Activated CD8-positive, alpha-beta T cell treated with anti-CD3 and anti-CD28 coated beads, Interleukin-2, amount 10 ng/mL, durations not matched to agents 7 days and 5 days (primary cell): ENCODE data around the gene MCMBP. TPM values are rescaled to one million over a fixed set of nuclear protein-coding genes. Genes with fewer than 3 reads are reported as not detected.
"Not testable (repeated sequence)": the region's sequence is repeated elsewhere in the genome, so short reads cannot be mapped to it uniquely, and the experiment has no call there.

Experiments
- ATAC-seq: fragments of 150-1000 bp; cut with Tn5 transposase; one replicate; pipeline ENCODE4 v1.10.0; 2021; ENCODE audit warnings: moderate library complexity
- CTCF ChIA-PET: fragments of 350-600 bp; sonication (Branson Sonifier 250); formaldehyde crosslinking; loops from one replicate; lab custom pipeline; 2021; ENCODE audit warnings: antibody characterized with exemption; lab: Charles Lee
- POLR2A ChIA-PET: fragments of 350-600 bp; sonication (Branson Sonifier 250); formaldehyde crosslinking; loops from one replicate; lab custom pipeline; 2021; ENCODE audit warnings: antibody characterized with exemption; lab: Charles Lee
- DNase-seq: peaks from one replicate; pipeline ENCODE4 v3.0.0-alpha.2; 2020
- H3K27ac Mint-ChIP-seq: one replicate; pipeline ENCODE4 v1.8.0; 2021; ENCODE audit warnings: mild to moderate bottlenecking, mixed read lengths
- H3K27me3 Mint-ChIP-seq: one replicate; pipeline ENCODE4 v1.8.0; 2021; ENCODE audit warnings: low read depth, mixed read lengths
- H3K36me3 Mint-ChIP-seq: one replicate; pipeline ENCODE4 v1.8.0; 2021; ENCODE audit warnings: low read depth, mixed read lengths
- H3K4me1 Mint-ChIP-seq: one replicate; pipeline ENCODE4 v1.8.0; 2021; ENCODE audit warnings: low read depth, mixed read lengths
- H3K4me3 Mint-ChIP-seq: one replicate; pipeline ENCODE4 v1.8.0; 2021; ENCODE audit warnings: mild to moderate bottlenecking, mixed read lengths
- H3K9me3 Mint-ChIP-seq: one replicate; pipeline ENCODE4 v1.8.0; 2022; ENCODE audit warnings: mixed read lengths; ENCODE audit not compliant: insufficient read depth
- total RNA-seq, 2 experiments: library from RNA; stranded (reverse); gene quantifications; one replicate each; pipeline ENCODE4 v1.2.3, GENCODE V29; 2021

The MCMBP gene
- total RNA-seq, 2 experiments from 2014 or later = 95.2 to 95.9 TPM

DNA sequence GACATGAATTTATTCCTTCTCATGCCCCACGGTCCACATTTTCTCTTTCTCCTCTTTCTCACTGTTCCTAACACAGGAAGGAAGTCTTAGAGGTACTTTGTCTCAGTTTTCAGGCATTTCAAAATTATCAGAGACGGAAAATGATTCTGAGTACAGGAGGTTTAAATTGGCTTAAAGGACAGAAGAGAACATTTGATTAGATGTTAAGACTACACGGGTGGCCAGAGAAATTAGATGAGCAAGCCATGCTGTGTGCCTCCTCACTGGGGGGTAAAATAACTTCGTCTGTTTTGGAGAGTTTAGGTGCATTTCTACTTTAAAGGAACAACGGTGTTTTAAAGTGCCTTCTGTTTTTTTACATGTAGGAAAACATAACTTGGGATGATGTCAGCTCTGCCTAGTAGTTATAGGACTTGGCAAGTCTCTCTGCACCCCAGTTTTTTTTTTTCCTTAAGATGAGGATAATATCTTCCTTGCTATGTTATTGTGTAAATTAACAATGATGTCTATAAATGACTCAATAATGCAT is 66.9 kb downstream of the MCMBP start:
- Mint-ChIP-seq H3K36me3 (peaks cover 14% of the 10 kb centered on the region), H3K4me1 (peaks cover 13% of the 10 kb centered on the region), H3K9me3 (no peaks in the 10 kb centered on the region), H3K4me3 (no peak overlapping the region), H3K27ac (no peak overlapping the region), H3K27me3 (no peaks in the 10 kb centered on the region)
- ChIA-PET POLR2A (no interaction called here), CTCF (interaction anchor here (1.3 kb wide), 1 partner anchor 55 kb away, joined by 3 read pairs; no protein-coding TSS in a partner anchor)
- DNase-seq (no peak), ATAC-seq (no peak)

DNA sequence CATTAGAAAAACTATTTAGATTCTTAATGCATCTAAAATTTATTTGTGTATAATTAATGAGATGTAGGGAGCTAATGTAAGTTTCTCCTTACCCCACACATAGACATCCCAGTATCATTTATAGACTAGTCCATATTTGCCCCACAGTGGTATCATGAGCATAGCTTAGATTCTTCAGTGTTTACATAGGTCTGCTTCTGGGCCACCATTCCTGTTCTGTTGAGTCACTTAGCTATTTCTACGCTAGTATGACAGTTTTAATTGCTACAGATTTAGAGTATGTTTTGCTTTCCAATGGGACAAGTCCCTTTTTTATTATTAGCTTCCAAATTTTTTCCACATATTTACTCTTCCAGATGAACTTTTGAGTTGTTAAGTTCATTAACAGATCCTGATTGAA is 69.4 kb downstream of the MCMBP start:
- CTCF ChIA-PET = interaction anchor here (0.9 to 2.0 kb wide), 5 partner anchors 18 to 116 kb away, joined by 3 to 8 read pairs (median 5); no protein-coding TSS in a partner anchor
- Mint-ChIP-seq H3K27me3 (no peaks in the 10 kb centered on the region), H3K27ac (no peak overlapping the region), H3K36me3 (peaks cover 16% of the 10 kb centered on the region), H3K9me3 (no peaks in the 10 kb centered on the region), H3K4me1 (peaks cover 10% of the 10 kb centered on the region), H3K4me3 (no peak overlapping the region)
- no peak for DNase-seq
- ATAC-seq = no peak
- POLR2A ChIA-PET = no interaction called here

- H3K27ac Mint-ChIP-seq = no peak overlapping the region
- POLR2A ChIA-PET = no interaction called here
- no peaks in the 10 kb centered on the region for H3K27me3 Mint-ChIP-seq
- DNase-seq (no peak), ATAC-seq (no peak)
- CTCF ChIA-PET = interaction anchor here (0.9 to 2.0 kb wide), 4 partner anchors 17 to 57 kb away, joined by 3 to 8 read pairs (median 4); no protein-coding TSS in a partner anchor
- H3K9me3 Mint-ChIP-seq = no peaks in the 10 kb centered on the region
- peaks cover 19% of the 10 kb centered on the region for H3K36me3 Mint-ChIP-seq
- H3K4me1 Mint-ChIP-seq = no peaks in the 10 kb centered on the region
- no peak overlapping the region for H3K4me3 Mint-ChIP-seq
Observed at GRCh38 chr10:119801998-119802538, 70.6 kb downstream of the MCMBP start.

DNA sequence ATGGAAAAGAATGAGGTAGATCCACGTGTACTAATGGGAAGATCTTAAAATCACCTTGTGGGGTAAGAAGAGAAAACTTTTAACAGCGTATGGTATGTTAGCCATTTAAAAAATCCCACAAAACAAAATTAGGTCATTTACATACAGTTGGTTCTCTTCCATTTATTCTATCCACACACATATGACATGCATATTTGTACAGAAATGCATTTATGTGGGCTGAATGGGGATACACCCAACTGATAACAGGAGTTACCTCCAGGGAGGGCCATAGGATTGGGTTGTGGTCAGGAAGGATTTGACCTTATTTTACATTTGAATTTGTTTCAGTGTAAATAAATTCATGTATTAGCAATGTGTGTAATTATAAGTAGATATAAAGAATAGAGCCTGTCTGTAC is 71.5 kb downstream of the MCMBP start:
- Mint-ChIP-seq H3K9me3 (no peaks in the 10 kb centered on the region), H3K4me3 (no peak overlapping the region), H3K27me3 (no peaks in the 10 kb centered on the region), H3K27ac (no peak overlapping the region), H3K4me1 (no peaks in the 10 kb centered on the region), H3K36me3 (peaks cover 23% of the 10 kb centered on the region)
- CTCF ChIA-PET = interaction anchor here (1.4 kb wide), 1 partner anchor 50 kb away, joined by 4 read pairs; no protein-coding TSS in a partner anchor
- POLR2A ChIA-PET = no interaction called here
- ATAC-seq = no peak
- no peak for DNase-seq

GRCh38 chr10:119796039-119796438 is 76.6 kb downstream of the MCMBP start:
- H3K4me1 Mint-ChIP-seq = no peaks in the 10 kb centered on the region
- CTCF ChIA-PET = interaction anchor here (1.4 kb wide), 1 partner anchor 109 kb away, joined by 4 read pairs; no protein-coding TSS in a partner anchor

DNA sequence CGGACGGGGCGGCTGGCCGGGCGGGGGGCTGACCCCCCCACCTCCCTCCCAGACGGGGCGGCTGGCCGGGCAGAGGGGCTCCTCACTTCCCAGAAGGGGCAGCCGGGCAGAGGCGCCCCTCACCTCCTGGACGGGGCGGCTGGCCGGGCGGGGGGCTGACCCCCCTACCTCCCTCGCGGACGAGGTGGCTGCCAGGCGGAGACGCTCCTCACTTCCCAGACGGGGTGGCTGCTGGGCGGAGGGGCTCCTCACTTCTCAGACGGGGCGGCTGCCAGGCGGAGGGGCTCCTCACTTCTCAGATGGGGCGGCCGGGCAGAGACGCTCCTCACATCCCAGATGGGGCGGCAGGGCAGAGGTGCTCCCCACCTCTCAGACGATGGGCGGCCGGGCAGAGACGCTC is 77.5 kb downstream of the MCMBP start:
- H3K9me3 Mint-ChIP-seq, CTCF ChIA-PET, H3K4me1 Mint-ChIP-seq, H3K4me3 Mint-ChIP-seq, POLR2A ChIA-PET, DNase-seq, H3K27ac Mint-ChIP-seq, H3K27me3 Mint-ChIP-seq, ATAC-seq: not testable (repeated sequence)
- H3K36me3 Mint-ChIP-seq = peaks cover 11% of the 10 kb centered on the region

More at GRCh38 chr10:119796039-119796438, 76.6 kb downstream of the MCMBP start:
- no peak for ATAC-seq
- Mint-ChIP-seq H3K9me3 (no peaks in the 10 kb centered on the region), H3K36me3 (peaks cover 11% of the 10 kb centered on the region), H3K4me3 (no peak overlapping the region), H3K27ac (no peak overlapping the region), H3K27me3 (no peaks in the 10 kb centered on the region)
- POLR2A ChIA-PET = no interaction called here
- no peak for DNase-seq

DNA sequence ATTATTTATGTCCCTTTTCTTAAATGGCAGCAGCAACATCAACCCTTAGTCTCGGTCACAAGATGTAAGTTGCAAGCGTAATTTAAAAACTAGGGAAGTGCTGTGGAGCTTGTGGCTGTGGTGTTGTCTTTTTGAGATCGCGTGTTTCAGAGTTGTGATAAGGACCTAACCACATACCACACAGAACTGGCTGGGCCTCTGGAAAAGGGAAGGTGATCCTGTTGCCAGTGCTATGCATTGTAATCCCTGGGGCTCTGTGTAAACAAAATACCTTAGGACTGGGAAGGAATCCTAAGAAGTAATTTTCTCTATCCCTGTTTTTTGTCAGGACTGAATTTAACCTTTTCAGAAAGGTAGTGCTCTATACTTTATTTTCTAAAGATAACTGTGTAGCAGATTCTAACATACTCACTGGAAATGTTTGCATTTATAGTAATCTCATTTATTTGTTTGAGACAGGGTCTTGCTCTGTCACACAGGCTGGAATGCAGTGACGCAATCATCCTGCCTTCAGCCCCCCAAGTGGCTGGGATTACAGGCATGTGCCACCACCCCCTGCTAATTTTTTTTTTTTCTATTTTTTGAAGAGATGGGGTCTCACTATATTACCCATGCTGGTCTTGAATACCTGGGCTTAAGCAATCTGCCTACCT is 86.4 kb downstream of the MCMBP start:
- POLR2A ChIA-PET = interaction anchor here (0.7 kb wide), 1 partner anchor 15 kb away, joined by 3 read pairs; no protein-coding TSS in a partner anchor
- CTCF ChIA-PET = interaction anchor here (0.7 to 2.2 kb wide), 2 partner anchors 74 to 99 kb away, joined by 3 to 13 read pairs; no protein-coding TSS in a partner anchor
- peaks cover 7% of the 10 kb centered on the region for H3K36me3 Mint-ChIP-seq
- DNase-seq = no peak
- H3K27ac Mint-ChIP-seq = no peak overlapping the region
- peaks cover 44% of the 10 kb centered on the region for H3K4me1 Mint-ChIP-seq
- no peaks in the 10 kb centered on the region for H3K9me3 Mint-ChIP-seq
- H3K27me3 Mint-ChIP-seq = no peaks in the 10 kb centered on the region
- ATAC-seq = no peak
- no peak overlapping the region for H3K4me3 Mint-ChIP-seq

GRCh38 chr10:119784340-119785067 is 88.1 kb downstream of the MCMBP start:
- POLR2A ChIA-PET = interaction anchor here (0.6 to 1.0 kb wide), 2 partner anchors 19 to 24 kb away, joined by 3 read pairs; no protein-coding TSS in a partner anchor
- H3K27me3 Mint-ChIP-seq = no peaks in the 10 kb centered on the region
- no peaks in the 10 kb centered on the region for H3K9me3 Mint-ChIP-seq
- DNase-seq (peak; percentile 41), ATAC-seq (peak; percentile 87)
- H3K36me3 Mint-ChIP-seq = peaks cover 7% of the 10 kb centered on the region
- peaks cover 44% of the 10 kb centered on the region for H3K4me1 Mint-ChIP-seq
- peak overlapping the region; percentile 73 for H3K27ac Mint-ChIP-seq
- H3K4me3 Mint-ChIP-seq = peak overlapping the region; percentile 41
- CTCF ChIA-PET = interaction anchor here (1.1 to 2.3 kb wide), 3 partner anchors 18 to 97 kb away, joined by 4 to 15 read pairs (median 13); no protein-coding TSS in a partner anchor

DNA sequence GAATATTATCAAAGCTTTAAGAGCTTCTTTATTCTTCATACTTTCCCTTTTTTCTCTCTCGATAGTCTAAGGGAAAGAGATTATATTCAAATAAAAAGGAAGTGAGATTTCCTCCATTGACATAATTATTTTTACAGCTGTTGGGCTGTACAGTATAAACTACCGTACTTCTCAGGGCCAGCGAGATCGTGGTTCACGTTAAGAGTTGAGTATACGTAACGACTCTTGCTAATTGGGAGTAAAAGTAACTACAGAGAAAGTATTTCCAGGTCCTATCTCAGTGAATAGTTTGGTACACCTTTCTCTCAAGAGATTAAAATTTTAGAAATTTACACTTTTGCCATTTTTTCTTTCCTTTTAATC is 89.0 kb downstream of the MCMBP start:
- Mint-ChIP-seq H3K4me3 (no peak overlapping the region), H3K36me3 (peaks cover 5% of the 10 kb centered on the region), H3K27me3 (no peaks in the 10 kb centered on the region), H3K9me3 (no peaks in the 10 kb centered on the region), H3K27ac (no peak overlapping the region), H3K4me1 (peaks cover 44% of the 10 kb centered on the region)
- POLR2A ChIA-PET = interaction anchor here (0.6 to 1.0 kb wide), 2 partner anchors 18 to 52 kb away, joined by 3 to 4 read pairs; no protein-coding TSS in a partner anchor
- ATAC-seq = no peak
- CTCF ChIA-PET = interaction anchor here (1.0 to 2.3 kb wide), 2 partner anchors 19 to 33 kb away, joined by 3 to 15 read pairs; no protein-coding TSS in a partner anchor
- DNase-seq = no peak

GRCh38 chr10:119782981-119783664 is 89.5 kb downstream of the MCMBP start:
- ATAC-seq = no peak
- ChIA-PET CTCF (interaction anchor here (1.0 to 2.3 kb wide), 2 partner anchors 20 to 32 kb away, joined by 3 to 15 read pairs; no protein-coding TSS in a partner anchor), POLR2A (interaction anchor here (0.6 kb wide), 1 partner anchor 52 kb away, joined by 4 read pairs; no protein-coding TSS in a partner anchor)
- Mint-ChIP-seq H3K9me3 (no peaks in the 10 kb centered on the region), H3K4me3 (no peak overlapping the region), H3K4me1 (peaks cover 44% of the 10 kb centered on the region), H3K27ac (no peak overlapping the region), H3K27me3 (no peaks in the 10 kb centered on the region), H3K36me3 (peaks cover 5% of the 10 kb centered on the region)
- DNase-seq = no peak

DNA sequence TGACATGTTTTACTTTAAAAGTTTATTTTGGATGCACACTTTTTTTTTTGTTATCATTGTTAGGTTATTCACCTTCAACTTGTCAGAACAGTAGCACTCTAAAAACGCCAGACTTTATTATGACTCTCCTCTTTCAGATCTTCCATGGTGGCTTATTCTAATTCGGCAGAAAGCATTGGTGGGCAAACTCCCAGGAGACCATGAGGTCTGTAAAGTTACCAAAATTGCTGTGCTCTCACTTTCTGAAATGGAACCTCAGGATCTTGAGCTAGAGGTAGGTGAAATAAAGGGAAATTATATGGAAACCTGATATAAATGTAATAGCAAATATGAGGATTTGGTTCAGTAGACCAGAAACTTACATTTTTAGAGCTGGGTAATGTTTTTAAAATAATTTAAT is 91.1 kb downstream of the MCMBP start:
- Mint-ChIP-seq H3K4me1 (peaks cover 33% of the 10 kb centered on the region), H3K27me3 (no peaks in the 10 kb centered on the region), H3K27ac (no peak overlapping the region), H3K4me3 (no peak overlapping the region), H3K9me3 (no peaks in the 10 kb centered on the region), H3K36me3 (peaks cover 3% of the 10 kb centered on the region)
- no peak for DNase-seq
- no peak for ATAC-seq
- ChIA-PET POLR2A (no interaction called here), CTCF (interaction anchor here (0.5 to 1.8 kb wide), 2 partner anchors 95 to 573 kb away, joined by 4 to 6 read pairs; no protein-coding TSS in a partner anchor)
